Measurements from ENCODE around the gene TBC1D5.
"Not testable (repeated sequence)": the region's sequence is repeated elsewhere in the genome, so short reads cannot be mapped to it uniquely, and the experiment has no call there.

The TBC1D5 gene

DNA sequence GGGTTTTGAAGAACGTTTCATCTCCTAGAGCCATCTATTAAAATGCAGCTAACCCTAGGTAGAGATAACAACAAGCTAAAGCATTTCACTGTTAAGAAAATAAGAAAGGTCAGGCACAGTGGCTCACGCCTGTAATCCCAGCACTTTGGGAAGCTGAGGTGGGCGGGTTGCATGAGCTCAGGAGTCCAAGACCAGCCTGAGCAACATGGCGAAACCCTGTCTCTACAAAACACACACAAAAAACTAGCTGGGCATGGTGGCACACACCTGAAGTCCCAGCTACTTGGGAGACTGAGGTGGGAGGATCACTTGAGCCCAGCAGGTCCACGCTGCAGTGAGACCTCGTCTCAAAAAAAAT lies 5.4 kb upstream of the TBC1D5 start:
- no peak for DNase-seq (ENCODE audit: low spot score)

DNA sequence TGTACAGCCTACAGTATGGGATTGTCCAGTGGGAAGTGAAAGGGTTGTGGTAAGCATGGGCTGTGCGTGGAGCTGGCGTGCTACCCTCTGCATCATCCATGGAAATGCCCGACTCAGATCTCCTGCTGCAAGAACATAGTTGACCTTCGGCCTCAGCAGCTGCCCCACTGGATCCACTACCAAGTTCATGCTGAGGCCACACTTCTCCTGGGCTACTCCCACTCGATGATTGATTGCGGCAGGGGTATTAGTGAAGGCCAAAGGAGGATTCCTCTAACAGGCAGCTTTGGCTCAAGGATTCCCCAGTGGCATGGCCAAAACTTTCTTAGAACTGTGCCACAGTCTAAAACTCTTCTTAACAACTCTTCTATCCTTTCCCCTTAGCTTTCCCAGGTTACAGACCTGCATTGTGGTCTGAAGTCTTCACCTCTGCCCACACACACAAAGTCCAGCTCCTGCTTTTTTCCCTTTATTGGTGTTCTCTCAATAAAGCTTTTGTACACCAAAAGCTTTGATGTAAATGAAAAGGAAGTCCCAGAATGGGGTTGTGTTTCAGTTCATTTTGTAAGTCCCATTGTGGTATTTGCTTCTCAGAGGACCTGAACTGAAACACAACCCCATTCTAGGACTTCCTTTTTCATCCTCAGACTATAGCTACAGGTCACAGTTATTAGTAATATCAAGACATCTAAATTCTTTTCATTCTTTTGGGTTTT lies 4.9 kb upstream of the TBC1D5 start:
- DNase-seq (ENCODE audit: low spot score) = no peak

DNA sequence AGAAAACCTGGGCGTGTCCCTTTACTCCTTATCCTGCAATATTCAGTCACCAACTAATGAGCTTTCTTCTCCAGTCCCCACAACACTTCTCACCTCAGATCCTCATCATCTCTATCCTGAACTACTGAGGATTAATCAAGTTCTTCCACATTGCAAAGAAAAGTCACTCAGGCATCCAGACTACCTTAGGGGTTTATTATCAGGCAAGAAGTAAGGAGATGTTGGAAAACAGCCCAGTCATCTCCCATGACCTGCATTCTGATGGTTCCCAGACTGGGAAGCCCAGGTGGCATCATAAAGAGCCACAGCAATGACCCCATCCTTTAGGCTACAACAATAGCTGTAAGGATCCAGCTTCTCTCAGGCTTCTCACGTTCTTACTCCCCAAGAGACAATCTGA lies 3.5 kb upstream of the TBC1D5 start:
- DNase-seq (ENCODE audit: low spot score) = no peak

DNA sequence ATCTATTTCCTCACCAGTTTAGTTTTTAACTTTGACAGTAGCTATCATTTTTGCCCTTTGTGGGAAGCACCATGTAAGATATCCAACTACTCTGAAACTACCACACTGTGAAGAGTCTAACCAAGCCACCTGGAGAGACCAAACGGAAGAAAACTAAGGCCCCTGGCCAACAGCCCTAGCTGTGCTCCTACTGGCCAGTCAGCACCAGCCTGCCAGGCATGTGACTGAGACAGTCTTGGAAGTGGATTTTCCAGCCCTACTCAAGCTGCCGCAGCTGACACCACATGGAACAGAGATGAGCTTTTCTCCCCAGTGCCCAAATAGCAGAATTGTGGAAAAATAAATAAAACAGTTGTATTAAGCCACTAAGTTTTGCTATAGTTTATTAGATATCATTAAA lies 2.9 kb upstream of the TBC1D5 start:
- no peak for DNase-seq (ENCODE audit: low spot score)

DNA sequence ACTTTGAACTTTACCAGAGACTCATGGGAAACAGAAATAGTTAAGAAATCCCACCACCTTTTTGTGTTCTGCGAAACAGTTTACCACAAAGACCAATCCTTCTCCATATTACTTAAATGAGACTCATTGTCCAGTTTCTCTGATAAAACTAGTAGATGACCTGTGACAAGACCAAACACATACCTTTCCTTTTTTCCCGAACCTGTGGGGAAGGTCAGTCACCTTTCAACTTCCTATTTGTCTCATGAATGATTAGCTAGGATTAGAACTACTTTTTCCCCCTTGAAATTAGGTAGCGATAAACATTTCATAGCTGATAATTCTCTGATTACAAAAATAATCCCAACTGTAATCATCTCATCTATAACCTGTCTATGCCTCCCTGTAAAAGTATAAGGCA lies 2.3 kb upstream of the TBC1D5 start:
- DNase-seq (ENCODE audit: low spot score) = no peak

DNA sequence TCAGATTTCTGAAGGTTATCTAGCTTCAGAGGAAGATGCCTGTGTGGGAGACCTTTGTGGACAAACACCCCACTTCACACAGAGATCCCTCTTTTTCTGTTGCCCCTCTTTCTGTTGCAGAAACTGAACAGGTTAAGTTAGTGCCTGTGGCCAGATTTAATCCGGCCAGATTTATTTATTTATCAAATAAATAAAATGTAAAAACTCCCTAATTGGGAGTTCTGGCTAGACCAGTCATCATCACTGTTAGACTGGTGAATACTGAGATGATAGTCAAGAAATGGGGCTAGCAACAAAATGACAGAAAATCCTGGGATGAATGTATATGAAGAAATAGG lies 1.2 kb upstream of the TBC1D5 start:
- DNase-seq (ENCODE audit: low spot score) = no peak

DNA sequence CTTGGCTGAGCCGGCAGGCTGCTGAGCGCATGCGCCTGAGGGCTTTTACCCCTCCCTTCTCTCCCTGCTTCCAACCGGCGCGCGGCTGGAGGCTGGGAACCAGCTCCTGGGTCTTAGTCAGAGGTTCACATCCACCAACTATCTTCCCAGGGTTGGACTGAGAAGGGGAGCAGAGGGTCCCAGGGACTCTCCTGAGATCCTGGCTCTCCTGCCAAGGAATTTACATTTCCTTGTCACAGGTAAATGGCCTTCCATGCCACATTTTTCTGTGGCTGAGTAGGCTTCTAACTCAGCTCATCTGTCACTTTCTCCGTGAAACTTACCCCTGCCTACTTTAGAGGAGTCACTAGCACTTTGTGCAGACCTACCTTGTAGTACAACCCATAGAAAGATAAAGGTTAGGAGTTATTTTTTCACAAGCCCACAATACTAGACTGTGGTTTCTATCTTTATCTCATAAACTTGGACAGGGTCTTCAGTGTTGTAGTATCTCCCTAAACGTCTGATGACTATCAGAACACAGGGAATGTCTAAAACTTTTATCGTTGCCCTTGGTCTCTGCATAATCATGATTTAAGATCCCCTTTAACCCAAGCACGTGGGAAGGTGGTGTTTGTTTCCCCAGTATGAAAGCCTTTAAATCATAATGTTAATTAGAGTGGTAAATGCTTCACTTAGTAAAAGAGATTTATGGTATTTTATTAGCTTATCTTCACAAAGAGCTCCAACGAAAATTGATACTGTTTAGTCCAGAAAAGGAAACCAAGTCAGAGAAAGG lies 638 bp upstream of the TBC1D5 start:
- no peak for DNase-seq (ENCODE audit: low spot score)

DNA sequence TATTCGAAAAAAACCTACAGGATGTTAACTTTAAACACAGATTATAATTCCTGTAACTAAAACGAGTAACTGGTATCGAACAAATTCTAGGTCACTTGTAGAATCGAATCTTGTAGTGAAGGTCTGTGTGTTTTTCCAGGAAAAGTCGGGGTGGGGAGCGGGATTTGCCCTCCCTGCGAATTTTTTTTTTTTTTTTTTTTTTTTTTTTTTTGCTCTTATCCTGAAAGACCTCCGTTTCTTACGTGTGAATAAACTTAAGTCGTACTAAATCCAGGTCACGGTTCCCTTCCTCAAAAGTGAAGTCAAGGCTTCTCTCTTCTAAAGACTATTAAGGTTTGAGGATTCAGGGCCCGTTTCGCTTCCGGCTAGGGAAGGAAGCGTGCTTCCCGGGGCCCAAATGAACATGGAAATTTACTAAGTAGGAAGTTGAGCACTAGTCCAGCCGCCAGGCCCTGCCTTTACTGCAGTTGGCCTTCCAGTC lies 770 bp downstream of the TBC1D5 start:
- DNase-seq (ENCODE audit: low spot score) = no peak

DNA sequence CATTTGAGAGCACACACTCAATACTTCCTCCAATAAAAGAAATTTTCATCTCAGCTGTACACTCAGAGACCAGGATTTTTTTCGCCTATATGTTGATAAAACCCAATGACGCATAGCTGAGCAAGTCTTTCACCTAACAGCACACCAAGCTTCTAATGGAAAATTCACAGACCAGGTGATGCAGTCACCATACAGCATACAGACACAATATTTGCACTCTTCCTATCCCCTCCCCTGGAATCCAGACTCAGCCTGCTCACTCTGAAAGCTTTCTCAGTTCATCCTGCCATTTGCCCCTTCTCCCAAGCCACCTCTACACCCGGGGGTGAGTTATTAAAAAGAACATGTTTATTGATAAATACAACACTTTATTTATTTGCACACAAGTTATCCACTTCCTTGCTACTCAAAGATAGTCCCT lies 1.7 kb downstream of the TBC1D5 start:
- no peak for DNase-seq (ENCODE audit: low spot score)

DNA sequence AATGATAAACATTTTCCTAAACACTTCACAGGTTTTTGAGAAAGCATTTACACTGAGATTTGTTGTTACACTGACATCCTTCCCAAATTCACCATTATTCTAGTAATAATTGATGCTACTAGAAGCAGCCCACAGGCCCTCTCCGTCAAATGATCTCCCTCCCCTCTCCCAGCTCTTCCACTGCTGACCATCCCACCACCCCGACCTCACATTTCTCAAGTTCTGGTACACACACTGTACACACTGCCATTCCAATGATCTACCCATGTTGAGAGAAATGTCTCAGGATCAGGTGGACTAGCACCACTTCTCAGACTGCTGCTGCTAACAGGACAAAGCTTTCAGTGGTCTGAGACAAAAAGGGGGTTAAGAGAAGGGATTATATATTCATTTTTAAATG lies 3.5 kb downstream of the TBC1D5 start:
- no peak for DNase-seq (ENCODE audit: low spot score)

DNA sequence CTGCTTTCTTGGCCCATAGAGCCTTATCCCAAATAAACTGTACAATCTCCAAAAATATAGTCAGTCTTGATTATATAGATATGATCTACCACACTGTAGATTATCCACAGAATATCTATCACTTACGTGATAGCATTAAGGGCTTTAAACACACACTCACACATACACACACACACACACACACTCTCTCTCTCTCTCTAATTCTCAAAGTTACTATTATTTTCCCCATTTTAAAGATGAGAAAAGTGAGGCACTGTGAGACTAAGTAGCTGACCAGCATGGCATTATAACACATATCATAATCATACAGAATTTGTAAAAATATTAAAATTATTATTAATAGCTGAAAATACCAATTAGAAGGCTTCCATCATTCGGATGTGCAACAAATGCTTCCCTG lies 4.2 kb downstream of the TBC1D5 start:
- DNase-seq (ENCODE audit: low spot score) = no peak

DNA sequence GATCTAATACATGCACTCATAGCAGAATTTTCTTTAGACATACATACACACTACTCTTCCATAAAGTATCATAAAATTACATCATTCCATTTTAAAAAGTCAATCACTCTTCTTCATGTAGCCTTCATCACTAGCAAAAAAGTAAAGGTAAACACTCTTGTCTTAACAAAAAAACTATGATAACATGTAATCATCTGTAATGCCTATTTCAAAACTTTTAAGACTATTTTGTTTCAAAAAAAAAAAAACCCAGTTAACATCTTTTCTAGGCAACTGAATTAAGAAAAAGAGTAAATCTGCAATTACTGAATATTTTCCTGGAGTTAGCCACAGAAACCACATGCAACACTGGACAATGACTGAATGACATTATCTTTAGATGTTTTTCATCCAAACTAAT lies 4.8 kb downstream of the TBC1D5 start:
- no peak for DNase-seq (ENCODE audit: low spot score)

DNA sequence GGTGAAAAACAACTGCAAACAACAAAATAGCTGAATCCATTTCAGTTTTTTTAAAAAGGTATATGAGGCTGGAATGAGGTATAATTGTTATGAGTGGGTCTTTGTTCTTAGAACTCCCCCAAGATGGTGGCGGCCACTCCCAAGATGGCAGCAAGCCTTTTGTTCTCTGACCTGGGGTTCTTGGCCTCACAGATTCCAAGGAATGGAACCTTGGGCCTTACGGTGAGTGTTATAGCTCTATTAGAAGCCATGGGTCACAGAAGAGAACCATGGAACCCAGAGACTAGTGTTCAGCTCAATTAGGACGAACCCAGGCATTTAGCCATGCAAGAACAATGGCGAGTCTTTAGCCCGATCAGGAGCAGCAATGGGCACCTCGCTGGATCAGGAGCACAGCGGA lies 7.1 kb downstream of the TBC1D5 start:
- DNase-seq (ENCODE audit: low spot score) = not testable (repeated sequence)

DNA sequence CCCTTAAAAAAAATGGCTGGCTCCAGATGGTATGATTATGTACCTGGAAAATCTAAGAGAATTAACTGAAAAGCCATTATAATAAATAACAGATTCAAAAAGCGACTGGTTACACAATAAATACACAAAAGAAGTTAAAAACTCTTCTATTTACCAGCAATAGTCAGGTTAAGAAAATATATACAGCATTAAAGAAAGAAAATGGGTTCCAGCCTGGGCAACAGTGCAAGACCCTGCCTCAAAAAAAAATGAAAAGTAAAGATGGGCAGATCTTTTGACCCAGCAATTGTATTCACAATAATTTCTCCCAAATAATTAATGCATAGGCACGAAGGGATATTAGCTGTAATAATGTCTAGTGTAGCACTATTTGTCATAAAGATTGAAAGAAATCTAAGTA lies 8.7 kb downstream of the TBC1D5 start:
- DNase-seq (ENCODE audit: low spot score) = no peak

DNA sequence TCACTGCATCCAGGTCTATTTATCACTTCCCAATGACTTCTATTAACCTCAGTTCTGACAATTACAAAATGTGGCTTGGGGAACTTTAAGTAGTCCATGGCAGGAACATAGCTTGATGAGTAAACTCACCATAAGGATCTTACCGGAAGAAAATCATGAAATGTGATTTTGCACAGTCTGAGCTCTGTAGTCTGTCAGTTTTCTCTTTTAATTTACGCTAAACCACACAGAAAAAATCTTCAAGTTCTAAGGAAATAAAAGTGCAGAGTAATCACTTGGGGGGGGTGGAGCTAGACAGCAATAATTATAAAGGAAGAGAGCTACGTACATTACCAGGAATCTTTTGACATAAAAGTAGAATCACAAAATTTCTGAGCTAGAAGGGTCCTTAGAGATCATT lies 9.2 kb downstream of the TBC1D5 start:
- DNase-seq (ENCODE audit: low spot score) = no peak

DNA sequence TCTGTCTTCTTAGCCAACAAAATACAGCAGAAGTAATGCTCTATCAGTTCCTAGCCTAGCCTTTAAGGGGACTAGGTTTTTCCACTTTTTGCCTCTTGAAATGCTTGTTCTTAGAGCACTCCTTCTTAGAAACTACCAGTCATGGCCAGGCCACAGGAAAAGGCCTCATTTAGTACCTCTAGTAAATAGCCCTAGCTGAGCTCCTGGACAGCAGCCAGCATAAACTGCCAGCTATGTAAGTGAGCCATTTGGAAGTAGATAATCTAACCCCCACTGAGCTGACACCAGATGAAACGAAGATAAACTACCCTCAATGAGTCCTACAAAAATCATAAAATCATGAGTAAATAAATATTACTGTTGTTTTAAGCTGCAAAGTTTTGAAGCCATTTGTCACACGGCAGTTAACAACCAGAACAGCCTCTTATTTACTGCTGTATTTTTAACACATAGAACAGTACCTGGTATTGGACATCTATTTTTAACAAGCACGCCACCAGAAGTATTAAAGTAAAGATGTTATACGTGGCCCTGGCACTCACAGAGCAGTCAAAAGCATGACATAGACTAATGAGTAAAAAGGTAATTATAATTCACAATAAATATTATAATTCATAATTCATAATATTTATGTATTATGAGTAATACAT lies 12.0 kb downstream of the TBC1D5 start:
- DNase-seq (ENCODE audit: low spot score) = no peak

DNA sequence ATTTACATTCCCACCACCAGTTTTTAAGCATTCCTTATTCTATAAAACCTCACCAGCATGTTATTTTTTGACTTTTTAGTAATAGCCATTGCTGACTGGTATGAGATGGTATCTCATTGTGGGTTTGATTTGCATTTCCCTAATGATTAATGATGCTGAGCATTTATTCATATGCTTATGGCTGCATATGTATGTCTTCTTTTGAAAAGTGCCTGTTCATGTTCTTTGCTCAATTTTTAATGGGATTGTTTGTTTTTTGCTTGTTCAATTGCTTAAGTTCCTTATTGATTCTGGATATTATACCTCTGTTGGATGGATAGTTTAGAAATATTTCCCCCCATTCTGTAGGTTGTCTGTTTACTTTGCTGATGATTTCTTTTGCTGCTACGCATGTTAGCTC lies 16.1 kb downstream of the TBC1D5 start:
- no peak for DNase-seq (ENCODE audit: low spot score)

DNA sequence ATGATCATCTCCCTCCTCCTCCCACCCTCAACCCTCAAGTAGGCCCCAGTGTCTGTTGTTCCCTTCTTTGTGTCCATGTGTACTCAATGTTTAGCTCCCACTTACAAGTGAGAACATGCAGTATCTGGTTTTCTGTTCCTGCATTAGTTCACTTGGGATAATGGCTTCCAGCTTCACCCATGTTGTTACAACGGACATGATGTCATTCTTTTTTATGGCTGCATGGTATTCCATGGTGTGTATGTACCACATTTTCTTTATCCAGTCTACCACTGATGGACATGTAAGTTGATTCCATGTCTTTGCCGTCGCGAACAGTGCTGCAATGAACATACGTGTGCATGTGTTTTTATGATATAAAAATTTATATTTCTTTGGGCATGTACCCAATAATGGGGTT lies 16.6 kb downstream of the TBC1D5 start:
- DNase-seq (ENCODE audit: low spot score) = not testable (repeated sequence)

DNA sequence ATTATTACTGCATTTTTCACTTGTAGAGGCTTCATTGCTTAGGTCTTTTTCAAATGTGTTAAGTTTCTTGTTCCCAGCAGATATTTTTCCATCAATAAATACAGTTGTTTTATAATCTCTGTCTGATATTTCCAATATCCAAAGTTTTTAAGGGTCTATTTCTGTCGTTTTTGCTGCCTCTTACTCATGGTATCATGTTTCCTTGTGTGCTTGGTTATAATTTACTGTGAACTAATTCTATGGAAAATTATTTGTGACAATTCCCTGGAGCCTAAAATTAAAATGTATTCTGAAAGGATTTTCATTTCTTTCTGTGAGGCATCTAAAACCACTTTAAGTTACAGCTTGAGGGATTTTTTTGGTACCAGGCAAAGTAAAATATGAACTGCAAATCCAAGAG lies 17.5 kb downstream of the TBC1D5 start:
- no peak for DNase-seq (ENCODE audit: low spot score)

DNA sequence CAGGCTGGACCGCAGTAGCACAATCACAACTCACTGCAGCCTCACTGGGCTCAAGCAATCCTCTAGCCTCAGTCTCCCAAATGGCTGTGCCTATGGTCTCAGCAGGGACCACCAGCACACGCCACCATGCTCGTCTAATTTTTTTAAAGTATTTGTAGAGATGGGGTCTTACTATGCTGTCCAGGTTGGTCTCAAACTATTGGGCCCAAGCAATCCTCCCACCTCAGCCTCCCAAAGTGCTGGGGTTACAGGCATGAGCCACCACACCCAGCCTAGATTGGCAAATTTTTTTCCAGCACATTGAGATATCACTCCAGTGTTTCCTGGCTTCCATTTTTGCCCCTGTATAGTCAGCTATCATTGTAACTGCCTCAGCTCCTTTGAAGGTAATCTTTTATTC lies 18.3 kb downstream of the TBC1D5 start:
- DNase-seq (ENCODE audit: low spot score) = no peak

DNA sequence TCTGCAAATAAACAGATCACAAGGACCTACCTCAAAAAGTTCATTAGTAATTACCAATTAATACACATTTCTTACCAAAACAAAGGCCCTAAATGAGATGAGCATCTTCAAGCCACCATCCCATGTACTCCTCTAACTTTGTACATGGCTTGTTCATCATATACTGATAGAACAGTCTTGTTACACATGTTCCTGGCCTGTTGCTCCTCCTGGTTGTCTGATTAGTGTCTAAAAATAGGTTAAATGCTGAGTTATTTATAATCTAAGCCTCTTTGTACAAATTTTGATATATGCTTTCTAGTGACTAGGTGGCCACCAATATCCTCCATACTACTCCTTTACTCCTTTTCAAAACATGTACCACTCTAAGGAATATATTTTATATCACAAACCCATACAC lies 25.0 kb downstream of the TBC1D5 start:
- no peak for DNase-seq (ENCODE audit: low spot score)

DNA sequence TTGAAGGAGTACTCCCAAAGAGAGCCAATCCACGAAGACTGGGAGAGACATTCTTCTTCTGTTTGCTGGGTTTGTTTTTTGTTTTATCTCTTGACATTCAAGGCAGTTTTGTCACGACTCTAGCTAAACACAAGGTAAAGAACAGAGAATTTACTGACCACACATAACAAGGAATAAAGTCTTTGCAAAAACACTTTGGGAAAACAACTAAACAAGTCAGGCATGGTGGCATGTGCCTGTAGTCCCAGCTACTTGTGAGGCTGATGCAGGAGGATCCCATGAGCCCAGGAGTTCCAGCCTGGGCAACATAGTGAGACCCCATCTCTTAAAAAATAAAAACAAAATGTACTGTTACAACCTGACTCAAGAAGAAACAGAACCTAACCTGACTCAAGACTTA lies 28.0 kb downstream of the TBC1D5 start:
- no peak for DNase-seq (ENCODE audit: low spot score)

DNA sequence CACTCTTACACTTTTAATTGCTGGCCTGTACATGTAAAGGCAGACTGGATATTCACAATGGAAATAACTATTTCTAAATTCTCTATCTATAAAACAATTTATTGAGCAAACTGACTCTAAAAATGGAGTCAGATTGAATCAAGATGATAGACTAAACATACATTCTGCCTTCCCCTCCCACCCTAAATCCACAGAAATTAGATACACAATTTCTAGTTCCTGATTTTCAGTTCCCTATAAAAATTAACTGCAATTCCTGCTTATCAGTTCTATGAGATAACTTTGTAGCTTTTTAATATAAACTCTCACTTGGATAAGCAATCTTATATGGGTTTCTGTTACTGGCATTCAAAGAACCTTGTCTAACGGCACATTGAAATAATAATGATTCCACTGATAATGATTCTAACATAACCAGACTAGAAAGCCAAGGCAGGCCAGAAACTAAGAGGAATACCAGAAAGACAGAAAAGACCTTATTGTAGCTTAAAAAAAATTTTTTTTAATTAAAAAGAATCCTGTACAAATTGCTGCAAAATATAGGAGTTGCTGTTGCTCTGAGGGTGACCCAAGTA lies 33.1 kb downstream of the TBC1D5 start:
- no peak for DNase-seq (ENCODE audit: low spot score)
